ENCODE data around the gene GLDN.

The GLDN gene

DNA sequence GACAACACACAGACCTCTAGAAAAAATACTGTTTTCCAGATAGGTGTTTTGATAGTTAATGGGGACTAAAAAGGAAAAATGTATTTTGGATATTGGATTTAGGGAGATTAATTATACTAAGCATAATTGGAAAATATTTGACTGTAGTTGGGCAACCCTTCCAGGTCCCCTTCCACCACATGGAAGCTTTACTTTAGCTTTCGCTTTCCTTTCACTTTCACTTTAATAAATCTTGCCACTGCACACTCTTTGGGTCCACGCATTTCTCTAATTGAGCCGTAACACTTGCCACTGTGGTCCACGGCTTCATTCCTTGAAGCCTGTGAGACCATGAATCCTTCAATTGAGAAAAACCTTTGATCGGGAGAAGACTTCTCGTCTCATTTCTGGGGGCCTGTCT, 15.5 kb downstream of the GLDN start:
- DNase-seq (ENCODE audit: low read depth in 2 of 2) = no peak

DNA sequence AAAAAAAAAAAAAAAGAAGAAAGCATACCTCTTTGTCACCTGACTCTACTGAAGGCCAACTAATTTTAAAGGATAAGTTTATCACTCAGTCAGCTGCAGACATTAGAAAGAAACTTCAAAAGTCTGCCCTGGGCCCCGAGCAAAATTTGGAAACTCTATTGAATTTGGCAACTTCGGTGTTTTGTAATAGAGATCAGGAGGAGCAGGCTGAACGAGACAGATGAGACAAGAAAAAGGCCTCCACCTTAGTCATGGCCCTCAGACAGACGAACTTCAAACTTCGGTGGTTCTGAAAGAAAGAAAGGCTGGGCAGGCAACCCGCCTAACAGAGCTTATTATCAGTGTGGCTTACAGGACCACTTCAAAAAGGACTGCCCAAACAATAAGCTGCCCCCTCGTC, 18.5 kb downstream of the GLDN start:
- DNase-seq (ENCODE audit: low read depth in 2 of 2) = no peak

DNA sequence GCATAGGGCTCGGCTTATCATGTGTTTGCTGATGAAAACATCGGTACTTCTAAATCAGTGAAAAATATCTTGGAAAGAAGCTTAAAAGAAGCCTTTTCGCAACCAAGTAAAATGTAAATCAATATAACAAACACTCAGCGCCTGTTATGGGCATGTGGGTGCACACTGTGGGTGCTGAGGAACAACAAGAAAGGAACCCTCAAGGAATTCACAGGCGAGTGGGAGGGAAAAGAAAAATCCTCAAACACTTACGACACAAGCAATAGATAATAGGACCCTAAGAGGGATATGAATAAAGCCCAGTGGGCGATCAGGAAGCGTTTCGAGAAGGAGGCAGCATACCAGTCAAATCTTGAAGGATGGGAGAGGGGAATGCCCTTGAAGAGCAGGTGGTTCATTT, 21.9 kb downstream of the GLDN start:
- DNase-seq (ENCODE audit: low read depth in 2 of 2) = no peak

DNA sequence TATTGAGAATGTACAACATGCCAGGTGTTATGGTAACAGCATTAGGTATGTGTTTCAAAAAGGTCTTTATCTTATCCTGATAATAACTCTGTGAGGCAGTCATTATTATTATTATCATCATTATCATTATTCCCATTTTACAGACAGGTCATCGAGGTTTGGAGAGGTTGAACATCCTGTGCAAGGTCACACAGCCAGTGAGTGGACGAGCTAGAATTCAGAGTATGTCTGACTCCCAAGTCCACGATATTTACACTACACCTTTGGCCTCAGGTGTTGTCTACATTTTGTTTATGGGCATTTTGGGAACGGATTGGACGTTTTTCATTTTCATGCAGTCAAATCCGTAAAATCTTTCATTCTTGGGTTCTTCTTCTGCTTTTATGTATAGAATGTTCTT, 24.0 kb downstream of the GLDN start:
- DNase-seq (ENCODE audit: low read depth in 2 of 2) = no peak

DNA sequence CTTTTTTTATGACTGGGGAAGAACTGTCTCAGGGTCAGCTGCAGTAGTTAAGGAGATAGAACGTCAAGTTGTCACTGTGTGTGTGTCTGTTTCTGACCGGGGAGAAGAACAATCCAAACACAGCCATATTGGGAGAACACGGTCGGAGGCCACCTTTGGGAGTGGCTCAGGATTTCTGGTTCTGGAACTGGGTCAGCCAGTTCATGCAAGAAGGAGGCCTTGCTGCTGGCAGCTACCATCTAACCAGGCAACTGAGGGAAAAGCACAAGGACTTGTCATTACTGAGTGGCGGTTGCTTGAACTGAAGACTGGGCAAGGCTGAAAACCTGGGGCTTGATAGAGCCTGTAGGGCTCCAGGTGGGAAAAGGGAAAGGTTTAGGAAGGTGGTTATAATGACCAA, 24.6 kb downstream of the GLDN start:
- no peak for DNase-seq (ENCODE audit: low read depth in 2 of 2)

DNA sequence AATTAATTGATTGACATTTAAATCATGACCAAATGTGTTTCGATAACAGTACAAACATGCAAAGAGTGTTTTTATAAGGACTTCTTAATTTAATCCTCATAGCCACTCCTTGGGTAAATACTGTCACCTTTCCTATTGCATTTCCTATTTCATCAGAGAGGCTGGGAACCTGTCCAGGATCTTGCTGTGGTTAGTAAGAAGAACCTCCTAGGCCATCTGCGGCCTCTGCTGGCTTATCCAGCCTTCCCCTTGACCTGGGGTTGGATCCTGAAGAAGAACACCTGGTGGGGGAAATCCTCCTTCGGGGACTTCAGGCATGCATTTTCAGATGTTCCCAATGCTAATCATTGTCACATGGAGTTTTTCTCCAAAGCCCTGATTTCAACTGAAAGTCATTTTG, 25.5 kb downstream of the GLDN start:
- DNase-seq (ENCODE audit: low read depth in 2 of 2) = no peak

DNA sequence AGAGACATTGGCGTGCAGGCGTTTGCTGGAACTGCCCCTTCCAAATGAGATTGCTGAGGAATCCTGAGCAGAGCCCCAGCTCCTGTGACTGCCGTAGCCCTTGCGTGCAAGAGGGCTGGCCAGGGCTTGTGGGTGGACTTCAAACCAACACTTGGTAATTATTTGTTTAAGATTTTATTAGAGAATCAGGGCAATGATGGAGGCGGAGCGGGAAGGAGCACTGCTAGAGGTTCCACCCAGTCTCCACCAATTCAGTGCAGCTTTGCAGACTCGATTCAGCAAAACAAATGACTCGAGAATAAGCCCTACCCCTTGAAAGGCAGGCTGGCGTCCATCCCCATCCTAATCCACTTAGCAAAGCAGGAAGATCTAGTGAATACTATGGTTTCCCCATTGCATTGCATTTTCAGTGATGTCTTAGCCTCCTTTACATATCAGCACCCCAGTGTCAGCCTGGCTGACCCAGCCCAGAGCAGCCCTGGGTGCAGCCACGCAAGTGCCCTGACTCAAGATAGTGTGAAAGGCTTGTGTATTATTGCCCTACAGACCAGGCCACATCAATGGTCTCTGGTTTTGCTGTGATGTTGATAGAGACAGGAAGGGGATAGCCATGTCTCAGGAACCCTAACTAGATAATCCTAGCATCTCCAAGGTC, 26.0 kb downstream of the GLDN start:
- no peak for DNase-seq (ENCODE audit: low read depth in 2 of 2)

DNA sequence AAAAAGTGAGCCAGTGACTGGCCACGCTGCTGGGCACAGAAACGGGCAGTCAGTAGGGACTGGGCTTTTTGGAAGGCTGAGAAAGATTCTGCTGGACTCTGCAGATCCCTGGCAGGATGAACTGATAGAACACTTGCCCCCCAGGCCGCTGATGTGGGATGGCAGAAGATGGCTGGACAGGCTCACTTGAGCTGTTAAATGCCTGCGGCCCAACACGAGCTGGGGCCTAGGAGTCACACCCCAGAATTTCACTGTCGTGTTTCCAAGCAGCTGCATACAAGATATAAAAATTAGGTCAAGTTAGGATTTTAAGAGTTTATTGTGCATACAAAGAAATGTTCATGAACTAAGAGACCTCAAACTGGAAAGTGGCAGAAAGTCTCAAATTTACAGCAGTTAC, 26.9 kb downstream of the GLDN start:
- DNase-seq (ENCODE audit: low read depth in 2 of 2) = no peak

DNA sequence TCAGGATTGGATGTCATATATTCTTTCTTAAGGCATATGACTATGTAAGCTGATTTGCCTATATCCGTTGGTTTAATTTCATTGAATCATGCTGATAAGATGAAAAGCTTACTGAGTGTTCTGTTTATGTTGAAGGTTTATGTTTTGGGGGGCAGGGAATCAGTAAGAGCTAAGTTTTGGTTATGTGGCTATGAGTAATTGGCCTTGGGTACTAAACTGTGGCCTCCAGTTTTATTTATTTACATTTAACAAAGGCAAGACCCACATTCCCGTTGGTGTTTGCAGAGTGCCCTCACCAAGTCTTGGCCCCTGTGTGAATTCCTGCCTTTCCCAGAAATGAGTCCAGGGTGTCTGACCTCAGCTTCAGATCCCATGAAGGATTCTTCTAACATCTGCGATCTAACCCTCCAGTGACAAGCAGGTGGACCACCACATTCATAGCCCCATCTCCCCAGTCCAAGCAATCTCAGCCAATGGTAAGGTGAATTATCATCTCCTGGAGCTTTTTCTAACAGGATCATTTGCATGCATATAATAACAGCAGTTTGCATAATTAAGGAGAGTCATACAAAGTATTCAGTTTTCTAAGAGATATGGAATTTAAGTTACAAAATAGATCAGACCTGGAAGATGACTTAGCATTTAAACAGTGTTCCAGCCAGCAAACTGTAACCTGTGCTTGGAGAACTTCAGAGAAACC, 27.4 kb downstream of the GLDN start:
- no peak for DNase-seq (ENCODE audit: low read depth in 2 of 2)

DNA sequence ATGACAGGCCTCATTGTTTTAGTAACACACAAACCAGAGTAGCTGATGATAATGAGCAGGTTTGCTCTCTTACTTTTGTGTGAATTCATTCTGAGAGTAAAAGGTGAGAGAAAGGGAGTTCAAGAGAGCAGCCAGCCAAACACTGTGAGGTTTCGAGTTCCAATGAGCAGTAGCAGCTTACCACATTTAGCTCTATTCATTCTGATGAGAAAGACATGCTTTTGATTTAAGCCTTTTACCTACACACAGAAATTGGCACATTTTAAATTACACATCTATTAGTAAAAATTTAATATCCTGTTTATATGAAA, 28.0 kb downstream of the GLDN start:
- no peak for DNase-seq (ENCODE audit: low read depth in 2 of 2)

DNA sequence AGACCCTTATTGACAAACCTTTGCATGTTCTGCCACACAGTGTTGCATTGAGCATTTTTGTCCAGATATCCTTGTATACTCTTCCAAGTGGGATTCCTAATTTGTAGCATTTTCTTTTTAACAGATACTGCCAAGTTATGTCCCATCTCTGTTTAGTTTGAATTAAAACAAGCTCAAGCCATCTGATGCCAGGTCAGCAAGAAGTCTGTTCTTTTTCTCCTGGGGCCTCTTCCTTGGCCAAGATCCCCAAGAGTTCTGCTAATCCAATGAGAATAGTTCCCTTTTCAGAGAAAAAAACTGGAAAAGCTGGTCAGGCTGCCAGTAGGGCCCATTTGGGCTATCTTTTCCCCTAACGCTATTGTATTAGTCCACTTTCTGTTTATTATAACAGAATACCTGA, 29.8 kb downstream of the GLDN start:
- no peak for DNase-seq (ENCODE audit: low read depth in 2 of 2)

DNA sequence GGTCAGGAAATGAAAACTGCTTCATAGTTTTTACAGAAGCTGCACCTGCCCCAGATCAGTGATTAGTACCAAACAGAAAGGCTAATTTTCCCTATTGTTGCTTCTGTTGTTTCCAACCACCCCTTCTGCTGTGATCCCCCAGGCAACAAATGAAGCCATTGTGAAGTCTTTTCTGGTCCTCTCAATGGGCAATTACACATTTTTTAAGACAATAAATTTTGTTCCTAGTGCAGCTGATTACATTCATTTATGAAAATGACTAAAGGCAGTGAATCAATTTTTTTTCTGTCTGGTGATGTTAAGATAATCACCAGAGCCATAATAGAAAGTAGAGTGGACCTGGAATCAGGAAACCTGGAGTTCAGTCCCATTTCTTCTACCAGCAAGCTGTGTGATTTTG, 32.7 kb downstream of the GLDN start:
- no peak for DNase-seq (ENCODE audit: low read depth in 2 of 2)

DNA sequence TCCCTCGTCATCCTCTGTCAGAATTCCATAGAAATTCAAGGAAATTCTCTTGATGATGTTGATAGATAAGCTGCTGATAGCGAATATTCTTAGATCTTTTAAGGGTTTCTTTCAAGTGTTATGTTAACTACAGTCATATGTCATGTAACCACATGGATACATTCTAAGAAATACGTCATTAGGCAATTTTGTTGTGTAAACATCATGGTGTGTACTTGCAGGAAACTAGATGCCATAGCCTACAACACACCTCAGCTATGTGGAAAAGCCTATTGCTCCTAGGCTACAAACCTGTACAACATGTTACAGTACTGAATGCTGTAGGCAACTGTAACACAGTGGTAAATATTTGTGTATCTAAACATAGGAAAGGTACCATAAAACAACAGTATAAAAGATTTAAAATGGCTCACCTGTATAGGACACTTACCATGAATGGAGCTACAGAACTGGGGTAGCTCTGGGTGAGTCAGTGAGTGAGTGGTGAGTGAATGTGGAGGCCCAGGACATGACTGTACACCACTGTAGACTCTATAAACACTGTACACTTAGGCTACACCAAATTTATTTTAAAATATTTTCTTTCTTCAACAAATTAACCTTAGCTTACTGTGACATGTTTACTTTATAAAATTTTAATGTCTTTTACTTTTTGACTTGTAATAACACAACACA, 34.6 kb downstream of the GLDN start:
- DNase-seq (ENCODE audit: low read depth in 2 of 2) = no peak

DNA sequence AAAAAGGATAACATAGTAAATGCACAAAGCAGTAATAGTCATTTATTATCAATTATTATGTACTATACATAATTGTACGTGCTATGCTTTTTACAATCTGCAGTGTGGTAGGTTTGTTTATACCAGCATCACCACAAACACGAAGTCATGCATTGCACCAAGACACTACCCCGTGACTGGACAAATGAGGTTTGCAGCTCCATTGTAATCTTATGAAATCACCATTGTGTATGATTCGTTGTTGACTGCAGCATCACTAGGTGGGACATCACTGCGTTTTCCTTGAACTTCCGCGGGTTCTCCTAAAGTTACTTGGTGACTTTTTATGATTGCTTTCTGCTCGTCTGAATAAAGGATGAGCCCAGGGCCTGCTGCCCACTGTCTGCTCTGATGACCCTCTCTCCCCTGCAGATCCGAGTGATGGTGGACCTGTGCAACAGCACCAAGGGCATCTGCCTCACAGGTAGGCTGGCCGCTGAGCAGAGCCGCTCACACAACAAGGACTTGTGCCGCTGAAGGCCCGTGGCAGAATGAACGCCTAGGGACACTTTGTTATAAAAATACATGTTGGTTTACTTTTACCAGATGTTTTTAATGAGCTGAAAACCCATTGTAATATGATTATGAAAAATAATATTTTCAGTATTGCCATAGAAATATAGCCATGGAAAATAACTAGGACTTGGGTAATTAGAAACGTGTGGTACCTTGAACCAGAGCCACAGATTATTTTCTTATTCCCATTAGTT, 35.8 kb downstream of the GLDN start:
- no peak for DNase-seq (ENCODE audit: low read depth in 2 of 2)

DNA sequence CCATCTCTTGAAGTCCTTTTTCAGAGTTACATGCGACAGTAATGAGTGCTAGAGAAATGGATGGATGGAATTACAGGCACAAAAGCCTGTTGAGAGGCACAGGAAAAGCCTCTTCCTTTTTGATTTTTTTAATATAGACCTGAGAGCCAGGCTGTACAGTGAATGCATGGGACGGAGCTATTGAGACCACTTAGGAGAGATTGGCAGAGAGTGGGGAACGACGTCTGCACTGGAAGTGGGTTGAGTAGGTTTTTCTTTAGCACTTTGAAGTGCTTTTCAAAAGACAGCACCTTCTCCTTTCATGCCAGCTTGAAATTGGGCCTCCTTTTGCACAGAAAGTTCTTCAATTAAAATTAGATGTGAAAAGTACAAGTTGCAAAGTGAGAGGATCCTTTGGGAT, 37.0 kb downstream of the GLDN start:
- no peak for DNase-seq (ENCODE audit: low read depth in 2 of 2)

DNA sequence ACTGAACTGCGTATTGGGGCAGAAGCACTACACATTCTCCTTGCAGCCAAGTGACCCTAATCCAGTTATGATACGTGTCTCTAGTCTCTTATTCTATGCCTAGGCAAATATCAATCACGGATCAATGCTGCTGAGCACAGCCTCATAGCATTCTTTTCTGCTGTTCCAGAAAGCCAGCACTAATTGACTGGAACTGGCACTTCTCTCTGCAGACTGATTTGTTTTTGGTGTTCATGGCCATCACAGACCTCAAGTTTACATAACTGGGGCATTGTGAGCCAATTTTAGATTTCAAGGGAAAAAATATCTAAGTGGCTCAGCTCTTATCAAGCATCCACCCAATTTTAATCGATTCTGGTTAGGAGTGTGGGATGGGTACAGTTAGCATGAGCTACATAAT, 37.9 kb downstream of the GLDN start:
- DNase-seq (ENCODE audit: low read depth in 2 of 2) = no peak

DNA sequence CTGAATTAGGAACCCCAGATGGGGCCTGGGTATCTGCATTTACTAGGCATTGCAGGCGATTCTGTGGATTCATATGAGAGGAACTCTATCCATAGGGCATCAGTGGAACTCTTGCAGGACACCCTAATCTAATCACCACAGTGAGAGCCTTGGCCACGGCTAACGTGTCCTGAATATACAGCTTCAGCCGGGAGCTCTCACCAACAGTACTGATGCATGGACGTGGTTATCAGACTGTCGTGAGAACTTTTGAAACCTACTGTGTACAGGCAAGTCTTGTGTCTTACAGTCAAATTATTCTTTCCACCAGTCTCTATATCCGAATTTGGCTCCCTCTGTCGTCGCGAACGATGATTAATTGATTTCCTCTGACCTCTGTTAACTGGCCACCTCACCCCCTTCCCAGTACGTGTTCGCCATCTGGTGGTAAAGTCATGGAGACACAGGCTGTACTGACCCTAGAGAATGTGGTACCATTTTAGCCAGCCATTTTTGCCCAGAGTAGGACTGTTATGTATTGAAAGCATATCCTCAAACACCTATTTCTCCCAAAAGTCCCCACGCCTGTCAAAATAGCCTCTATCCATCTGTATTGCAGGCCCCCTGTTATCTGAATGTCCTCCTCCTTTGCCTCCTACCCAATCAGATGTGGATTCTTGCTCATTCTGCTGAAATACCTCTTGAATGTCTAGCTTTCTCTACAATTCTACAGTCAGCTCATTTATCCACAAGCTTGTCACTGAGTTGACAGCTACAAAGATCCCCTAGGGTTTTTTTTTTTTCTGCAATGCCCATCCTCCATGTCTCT, 39.7 kb downstream of the GLDN start:
- DNase-seq (ENCODE audit: low read depth in 2 of 2) = peak; percentile 3 to 16

DNA sequence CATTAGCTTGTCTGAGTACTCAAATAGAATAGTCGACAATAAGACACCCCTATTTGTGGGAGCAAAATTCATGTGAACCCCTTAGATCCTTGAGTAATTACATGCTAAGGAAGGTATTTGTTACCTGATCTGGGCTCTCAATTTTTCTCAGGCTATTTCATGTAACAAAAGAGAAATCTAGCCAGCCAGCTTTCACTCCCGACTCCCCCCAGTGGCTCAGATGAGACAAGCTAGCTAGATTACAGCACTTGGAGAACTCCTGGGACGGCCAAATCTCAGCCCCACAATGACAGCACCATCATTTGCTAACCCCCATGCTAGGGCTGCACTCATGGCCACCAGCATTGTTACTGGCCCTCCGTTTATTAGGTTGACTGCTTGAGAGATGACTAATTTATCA, 41.3 kb downstream of the GLDN start:
- no peak for DNase-seq (ENCODE audit: low read depth in 2 of 2)

DNA sequence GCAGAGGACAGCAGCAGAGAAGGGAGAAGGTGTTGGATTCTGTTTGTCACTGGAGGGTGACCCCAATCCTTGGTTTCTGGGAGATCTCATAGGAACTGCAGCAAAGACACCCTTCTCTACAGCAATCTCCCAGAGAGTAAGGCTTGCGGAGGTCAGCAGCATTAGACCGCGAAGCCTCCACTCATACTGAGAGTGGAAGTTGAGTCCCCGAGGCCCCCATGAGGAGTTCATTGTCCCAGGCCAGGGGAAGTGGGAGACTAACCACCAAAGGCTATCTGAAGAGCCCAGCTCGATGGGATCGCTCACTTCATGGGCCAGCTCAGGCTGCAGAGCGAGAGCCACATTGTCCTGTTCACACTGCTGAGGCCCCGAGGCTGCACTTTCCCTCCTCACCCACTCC, 44.6 kb downstream of the GLDN start:
- DNase-seq (ENCODE audit: low read depth in 2 of 2) = no peak

DNA sequence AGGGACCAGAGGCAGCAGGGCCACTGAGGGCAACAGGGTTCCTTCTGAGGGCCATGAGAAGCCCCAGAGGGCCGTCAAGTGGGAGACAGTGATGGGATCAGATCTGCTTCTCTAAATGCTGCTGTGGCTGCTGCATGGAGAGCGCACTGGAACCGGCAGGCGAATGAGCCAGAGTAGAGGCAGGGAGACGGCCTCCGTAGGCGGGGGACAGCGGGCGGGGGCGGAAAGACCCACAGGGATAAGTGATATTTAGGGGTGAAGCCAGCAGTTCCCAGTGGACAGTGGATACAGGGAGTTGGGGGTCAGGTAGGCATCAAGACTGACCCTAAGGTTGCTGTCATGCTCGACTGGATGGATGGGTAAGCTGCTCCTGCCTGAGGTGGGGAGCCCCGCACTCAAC, 45.0 kb downstream of the GLDN start:
- DNase-seq (ENCODE audit: low read depth in 2 of 2) = no peak

DNA sequence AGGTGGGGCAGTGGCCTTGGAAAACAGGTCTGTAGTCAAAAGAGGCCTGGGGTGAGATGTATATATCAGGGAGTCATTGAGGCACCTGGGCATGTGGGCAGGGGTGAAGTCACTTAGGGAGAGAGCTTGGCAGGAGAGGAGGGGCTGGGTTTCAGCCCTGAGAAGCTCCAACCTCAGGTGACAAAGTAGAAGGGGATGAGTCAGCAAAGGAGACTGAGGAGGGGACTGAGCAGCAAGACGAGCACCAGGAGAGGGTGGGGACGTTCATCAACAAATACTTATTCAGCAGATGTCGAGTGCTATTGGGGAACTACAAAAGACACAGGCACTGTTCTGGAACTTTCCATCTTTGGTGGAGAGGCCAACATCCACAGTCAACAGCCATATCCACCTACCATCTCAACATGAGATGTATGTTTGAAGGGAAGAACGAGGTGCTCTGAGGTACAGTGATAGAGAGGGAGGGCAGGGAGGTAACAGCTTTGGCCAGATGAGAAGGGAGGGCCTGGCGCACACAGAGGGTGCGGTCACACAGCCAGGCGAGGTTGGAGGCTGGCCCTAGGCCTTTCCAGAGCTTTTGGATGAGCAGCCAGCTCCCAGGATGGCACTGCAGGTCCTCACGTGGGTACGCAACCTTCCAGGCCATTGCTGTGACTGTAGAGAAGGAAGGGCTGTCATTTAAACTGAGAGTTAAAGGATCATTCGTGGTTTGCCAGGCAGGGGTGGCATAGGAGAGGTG, 45.7 kb downstream of the GLDN start:
- no peak for DNase-seq (ENCODE audit: low read depth in 2 of 2)
